ENCODE results near the gene CR1L.
"Not testable (repeated sequence)": the region's sequence is repeated elsewhere in the genome, so short reads cannot be mapped to it uniquely, and the experiment has no call there.

DNA sequence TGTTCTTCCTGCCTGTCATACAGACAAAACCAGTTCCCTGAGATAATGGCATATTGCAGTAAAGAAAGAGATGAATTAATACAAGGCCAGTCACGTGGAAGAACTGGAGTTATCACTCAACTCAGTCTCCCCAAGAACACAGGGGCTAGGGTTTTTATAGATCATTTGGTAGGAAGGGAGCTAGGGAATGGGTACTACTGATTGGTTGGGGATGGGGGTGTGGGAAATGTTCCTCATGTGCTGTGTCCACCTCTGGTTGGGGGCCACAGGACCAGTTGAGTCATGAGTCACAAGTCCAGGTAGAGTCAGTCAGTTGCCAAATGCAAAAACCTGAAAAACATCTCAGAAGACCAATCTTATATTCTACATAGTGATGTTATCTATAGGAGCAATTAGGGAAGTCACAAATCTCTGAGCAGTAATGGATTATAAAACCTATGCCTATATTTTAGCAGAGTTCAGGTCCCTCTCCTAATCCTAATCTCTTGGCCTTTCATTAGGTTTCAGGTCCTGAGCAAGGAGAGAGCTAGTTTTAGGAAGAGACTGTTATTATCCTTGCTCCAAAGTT lies 19.3 kb upstream of the CR1L start:
- TF ChIP-seq, protein P1, sequence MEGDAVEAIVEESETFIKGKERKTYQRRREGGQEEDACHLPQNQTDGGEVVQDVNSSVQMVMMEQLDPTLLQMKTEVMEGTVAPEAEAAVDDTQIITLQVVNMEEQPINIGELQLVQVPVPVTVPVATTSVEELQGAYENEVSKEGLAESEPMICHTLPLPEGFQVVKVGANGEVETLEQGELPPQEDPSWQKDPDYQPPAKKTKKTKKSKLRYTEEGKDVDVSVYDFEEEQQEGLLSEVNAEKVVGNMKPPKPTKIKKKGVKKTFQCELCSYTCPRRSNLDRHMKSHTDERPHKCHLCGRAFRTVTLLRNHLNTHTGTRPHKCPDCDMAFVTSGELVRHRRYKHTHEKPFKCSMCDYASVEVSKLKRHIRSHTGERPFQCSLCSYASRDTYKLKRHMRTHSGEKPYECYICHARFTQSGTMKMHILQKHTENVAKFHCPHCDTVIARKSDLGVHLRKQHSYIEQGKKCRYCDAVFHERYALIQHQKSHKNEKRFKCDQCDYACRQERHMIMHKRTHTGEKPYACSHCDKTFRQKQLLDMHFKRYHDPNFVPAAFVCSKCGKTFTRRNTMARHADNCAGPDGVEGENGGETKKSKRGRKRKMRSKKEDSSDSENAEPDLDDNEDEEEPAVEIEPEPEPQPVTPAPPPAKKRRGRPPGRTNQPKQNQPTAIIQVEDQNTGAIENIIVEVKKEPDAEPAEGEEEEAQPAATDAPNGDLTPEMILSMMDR (conservative IDR thresholded peaks at IDR 0.05; ENCODE audit: low read depth, low read length) = not testable (repeated sequence)
- not testable (repeated sequence) for TF ChIP-seq EZH2 (IDR thresholded peaks at IDR 0.05; ENCODE audit: borderline replicate concordance, low read depth, low read length, poor library complexity, severe bottlenecking)

All from A673 (cell line).